ENCODE data around the gene DDO. TPM values are rescaled to one million over a fixed set of nuclear protein-coding genes. Genes with fewer than 3 reads are reported as not detected.
A peak's percentile ranks its signal among the peaks of the same experiment; 100 is the strongest.

The DDO gene
- total RNA-seq, 2 experiments from 2014 or later, result not detected

DNA sequence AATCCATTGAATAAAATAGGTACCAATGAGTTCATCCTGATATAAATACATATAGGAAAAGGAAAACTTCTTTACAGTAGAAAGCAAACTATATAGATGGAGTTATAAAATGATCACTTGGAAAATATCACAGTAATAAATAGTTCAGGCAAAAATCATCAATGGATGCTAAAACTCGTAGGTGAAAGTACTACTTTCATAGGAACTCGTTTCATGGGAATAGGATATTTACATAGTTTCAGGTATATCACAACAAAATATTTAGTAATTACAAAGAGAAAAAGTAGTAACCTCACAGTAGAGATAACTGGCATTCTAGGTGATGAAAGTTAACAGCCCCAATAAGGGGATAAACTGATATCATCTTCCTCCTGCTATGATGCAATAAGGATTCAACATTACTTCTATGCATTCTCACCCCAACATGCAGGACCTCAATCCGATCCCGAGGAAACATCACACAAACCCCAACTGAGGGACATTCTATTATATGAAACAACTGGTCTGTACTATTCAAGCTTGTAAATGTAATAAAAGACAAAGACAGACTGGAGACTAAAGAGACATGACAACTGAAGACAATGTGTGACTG is 13.7 kb downstream of the DDO start:
- Mint-ChIP-seq H3K36me3 (no peaks in the 10 kb centered on the region), H3K4me3 (no peak overlapping the region), H3K27me3 (no peaks in the 10 kb centered on the region), H3K9me3 (no peaks in the 10 kb centered on the region), H3K4me1 (peaks cover 6% of the 10 kb centered on the region), H3K27ac (no peak overlapping the region)
- no peak for DNase-seq

DNA sequence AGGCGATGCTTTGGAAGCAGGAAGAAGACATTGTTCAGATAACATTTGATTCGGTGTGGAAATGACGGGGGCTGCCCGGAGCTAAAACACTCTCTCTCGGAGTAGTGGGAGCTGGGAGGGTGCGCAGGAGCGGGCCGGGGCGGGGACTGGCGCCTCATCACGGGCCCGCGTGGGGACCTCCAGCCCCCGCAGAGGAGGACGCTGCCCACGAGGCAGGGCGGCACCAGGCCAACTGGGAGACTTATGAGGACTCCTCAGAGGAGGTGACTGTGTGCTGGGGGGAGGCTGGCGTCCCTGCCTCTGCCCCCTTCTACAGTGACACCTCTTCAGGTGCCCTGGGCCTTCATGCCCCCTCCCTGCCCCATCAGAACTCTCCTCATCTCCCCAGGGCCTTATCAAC is 15.2 kb downstream of the DDO start:
- Mint-ChIP-seq H3K9me3 (no peaks in the 10 kb centered on the region), H3K36me3 (no peaks in the 10 kb centered on the region), H3K27me3 (no peaks in the 10 kb centered on the region), H3K4me1 (peaks cover 6% of the 10 kb centered on the region), H3K27ac (no peak overlapping the region), H3K4me3 (no peak overlapping the region)
- no peak for DNase-seq

DNA sequence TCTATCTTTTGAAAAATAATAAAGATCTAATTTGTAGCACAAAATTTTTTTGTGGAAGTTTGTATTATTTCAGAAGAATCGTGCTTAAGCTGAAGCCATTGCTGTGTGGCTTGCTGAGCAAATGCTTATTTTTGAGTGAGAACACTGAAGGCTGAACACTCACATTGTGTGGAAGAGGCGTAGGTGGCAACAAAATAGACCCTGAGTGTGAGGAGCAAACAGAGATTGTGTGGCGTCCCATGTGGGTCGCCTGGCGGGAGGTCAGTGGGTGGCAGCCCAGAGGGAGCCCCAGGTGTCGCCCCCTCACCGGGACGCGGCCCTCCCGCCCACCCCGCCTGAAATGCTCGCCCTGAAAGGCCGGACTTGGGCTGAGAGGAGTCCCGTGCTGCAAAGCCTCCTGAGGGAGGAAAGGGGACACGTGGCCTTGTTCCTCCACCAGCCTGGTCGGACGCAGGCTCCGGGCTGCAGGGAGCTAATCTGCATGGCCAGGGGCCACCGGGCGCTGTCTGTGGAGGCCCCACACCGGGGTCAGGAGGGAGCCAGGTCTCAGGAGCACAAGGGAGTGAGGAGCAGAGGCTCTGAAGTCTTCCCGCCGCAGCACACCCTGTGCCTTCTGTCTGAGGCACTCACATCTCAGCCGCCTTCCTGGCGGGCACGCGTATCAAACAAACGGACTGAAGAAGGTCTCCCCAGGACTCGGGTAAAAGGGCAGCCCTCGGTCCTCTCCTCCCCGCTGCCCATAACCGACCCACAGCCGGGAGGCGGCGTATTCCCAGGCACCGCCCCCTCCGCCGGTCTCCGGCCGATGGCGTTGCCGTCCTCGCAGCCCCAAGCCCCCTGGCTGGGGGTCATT is 15.9 kb downstream of the DDO start:
- H3K9me3 Mint-ChIP-seq, result no peaks in the 10 kb centered on the region
- H3K27ac Mint-ChIP-seq, result no peak overlapping the region
- H3K4me3 Mint-ChIP-seq, result no peak overlapping the region
- peaks cover 6% of the 10 kb centered on the region for H3K4me1 Mint-ChIP-seq
- no peaks in the 10 kb centered on the region for H3K36me3 Mint-ChIP-seq
- no peaks in the 10 kb centered on the region for H3K27me3 Mint-ChIP-seq
- no peak for DNase-seq

DNA sequence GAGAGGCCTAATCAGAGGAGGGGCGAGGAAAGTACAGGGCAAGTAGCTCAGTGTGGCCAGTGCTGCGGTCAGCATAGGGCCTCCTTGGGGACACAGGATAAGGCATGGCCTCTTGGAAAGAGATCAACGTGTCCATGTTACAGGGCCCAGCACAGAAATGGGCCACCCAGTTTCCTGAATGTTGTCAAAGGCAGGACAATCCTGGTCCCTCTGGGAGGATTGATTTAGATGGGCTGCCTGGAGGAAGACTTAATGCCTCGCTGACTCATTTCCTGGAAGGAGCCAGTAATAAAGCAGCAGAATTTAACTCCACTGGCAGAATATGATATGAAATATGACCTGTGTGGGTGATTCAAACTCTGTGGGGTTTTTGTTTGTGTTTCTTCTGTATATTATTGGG is 16.6 kb downstream of the DDO start:
- Mint-ChIP-seq H3K4me3 (no peak overlapping the region), H3K27ac (no peak overlapping the region), H3K27me3 (no peaks in the 10 kb centered on the region), H3K4me1 (peaks cover 6% of the 10 kb centered on the region), H3K36me3 (no peaks in the 10 kb centered on the region), H3K9me3 (no peaks in the 10 kb centered on the region)
- no peak for DNase-seq

DNA sequence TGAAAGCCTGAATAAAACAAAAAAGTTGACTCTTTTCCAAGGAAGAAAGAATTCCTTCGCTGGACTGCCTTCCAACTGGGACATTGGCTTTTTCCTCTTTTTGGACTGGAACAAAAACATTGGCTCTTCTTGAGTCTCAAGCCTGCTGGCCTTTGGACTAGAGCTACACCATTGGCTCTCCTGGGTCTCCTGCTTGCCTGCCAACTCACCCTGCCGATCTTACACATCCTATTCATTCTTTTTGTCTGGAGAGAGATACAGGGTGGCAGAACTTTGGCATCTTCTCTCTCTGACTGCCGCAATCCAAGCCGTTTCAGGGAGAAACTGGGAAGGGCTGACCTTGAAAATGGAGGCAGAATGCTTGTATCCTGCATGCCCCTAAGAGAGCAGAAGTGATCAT is 20.2 kb downstream of the DDO start:
- no peak overlapping the region for H3K4me3 Mint-ChIP-seq
- no peak for DNase-seq
- H3K4me1 Mint-ChIP-seq, result peaks cover 10% of the 10 kb centered on the region
- H3K36me3 Mint-ChIP-seq, result no peaks in the 10 kb centered on the region
- H3K9me3 Mint-ChIP-seq, result no peaks in the 10 kb centered on the region
- no peak overlapping the region for H3K27ac Mint-ChIP-seq
- no peaks in the 10 kb centered on the region for H3K27me3 Mint-ChIP-seq

DNA sequence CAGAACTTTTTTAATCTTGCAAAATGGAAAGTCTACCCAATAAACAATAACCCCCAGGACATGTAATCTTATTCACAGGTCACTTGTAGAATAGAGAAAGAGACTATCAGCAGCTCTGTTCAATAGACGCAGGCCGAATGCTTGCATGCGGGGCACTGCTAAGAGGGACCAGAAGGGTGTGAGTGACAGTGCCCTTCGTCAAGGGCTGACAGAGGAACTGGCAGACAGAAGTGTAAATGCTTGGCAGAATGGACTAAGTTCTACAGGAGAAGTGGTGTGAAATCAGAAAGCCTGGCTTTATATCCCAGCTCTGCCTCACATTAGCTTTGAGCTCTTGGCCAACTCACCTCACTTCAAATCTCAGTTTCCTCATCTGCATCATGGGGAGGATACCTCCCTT is 21.0 kb downstream of the DDO start:
- no peak overlapping the region for H3K4me3 Mint-ChIP-seq
- no peaks in the 10 kb centered on the region for H3K9me3 Mint-ChIP-seq
- no peak overlapping the region for H3K27ac Mint-ChIP-seq
- H3K36me3 Mint-ChIP-seq, result no peaks in the 10 kb centered on the region
- no peak for DNase-seq
- peaks cover 18% of the 10 kb centered on the region for H3K4me1 Mint-ChIP-seq
- H3K27me3 Mint-ChIP-seq, result no peaks in the 10 kb centered on the region

DNA sequence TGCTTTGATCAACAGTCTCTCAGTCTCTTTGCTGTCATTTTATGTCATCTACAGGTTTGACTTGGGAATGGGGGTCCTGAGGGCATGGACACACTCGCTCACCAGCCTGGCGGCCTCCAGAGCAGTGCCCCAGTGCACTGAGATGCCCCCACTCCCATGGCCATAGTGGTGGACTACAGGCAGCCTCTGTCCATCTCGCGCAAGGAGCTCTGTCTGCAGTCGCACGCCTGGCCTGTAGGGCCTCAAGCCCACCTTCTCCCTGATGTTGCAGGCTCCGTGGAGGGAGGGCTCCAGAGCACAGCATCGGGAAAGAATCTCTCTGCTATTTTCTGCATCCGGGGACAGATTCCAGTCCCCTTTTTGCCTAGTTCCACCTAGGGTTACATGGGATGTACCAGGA is 22.6 kb downstream of the DDO start:
- Mint-ChIP-seq H3K27ac (no peak overlapping the region), H3K27me3 (no peaks in the 10 kb centered on the region), H3K4me1 (peaks cover 22% of the 10 kb centered on the region), H3K36me3 (no peaks in the 10 kb centered on the region), H3K4me3 (no peak overlapping the region), H3K9me3 (no peaks in the 10 kb centered on the region)
- no peak for DNase-seq

DNA sequence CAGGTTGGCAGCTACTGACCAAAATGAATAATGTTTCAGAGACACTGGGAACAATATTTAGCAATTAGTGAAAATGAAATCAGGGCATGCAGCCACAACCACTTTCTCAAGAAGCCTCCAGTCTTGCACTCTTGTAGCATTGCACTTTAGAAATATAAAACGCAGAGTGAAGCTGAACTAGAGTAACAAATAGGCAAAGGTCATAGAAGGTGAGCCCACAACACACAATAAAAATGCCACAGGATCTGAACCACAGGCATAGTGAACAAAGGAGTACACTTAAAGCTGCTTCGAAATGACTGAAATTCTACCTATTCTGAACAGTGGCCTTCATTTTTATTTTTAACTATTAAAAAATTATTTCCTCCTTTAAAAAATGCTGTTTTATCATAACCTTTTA is 25.0 kb downstream of the DDO start:
- DNase-seq, result no peak
- Mint-ChIP-seq H3K9me3 (no peaks in the 10 kb centered on the region), H3K27me3 (no peaks in the 10 kb centered on the region), H3K36me3 (no peaks in the 10 kb centered on the region), H3K27ac (peak overlapping the region; percentile 50), H3K4me3 (no peak overlapping the region), H3K4me1 (peaks cover 25% of the 10 kb centered on the region)

DNA sequence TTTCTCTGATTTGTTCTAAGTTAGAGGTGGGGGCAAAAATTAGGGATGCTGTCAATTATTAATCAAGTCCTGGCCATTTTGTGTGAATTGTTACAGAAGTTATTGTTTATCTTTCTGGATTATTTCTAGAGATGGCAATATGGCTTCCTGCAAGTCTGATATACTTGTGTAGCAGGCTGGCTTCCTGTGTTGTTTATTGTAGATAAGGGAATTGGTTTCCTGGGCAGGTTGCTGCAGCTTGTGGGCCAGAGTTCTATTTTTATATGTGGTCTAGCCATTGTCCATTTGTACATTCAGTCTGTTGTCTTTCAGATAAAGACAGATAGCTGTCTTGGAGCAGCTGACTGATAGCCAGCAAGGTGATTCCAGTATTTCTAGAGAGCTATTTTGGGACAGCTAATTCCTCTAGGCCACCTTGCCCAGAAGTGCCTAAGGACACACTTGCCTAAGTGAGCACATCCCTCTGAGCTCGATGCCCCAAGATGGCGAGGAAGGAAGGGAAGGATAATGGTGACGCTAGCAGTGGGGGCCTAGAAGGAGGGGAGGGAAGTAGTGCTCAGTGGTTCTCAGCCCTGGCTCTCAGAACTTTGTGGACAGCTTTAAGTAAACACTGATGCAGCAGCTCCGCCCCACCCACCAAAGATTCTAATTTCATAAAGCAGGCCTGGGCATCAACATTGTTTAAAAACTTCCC is 25.5 kb downstream of the DDO start:
- no peaks in the 10 kb centered on the region for H3K9me3 Mint-ChIP-seq
- H3K27me3 Mint-ChIP-seq, result no peaks in the 10 kb centered on the region
- no peak overlapping the region for H3K4me3 Mint-ChIP-seq
- peak overlapping the region; percentile 50 for H3K27ac Mint-ChIP-seq
- H3K4me1 Mint-ChIP-seq, result peaks cover 25% of the 10 kb centered on the region
- no peaks in the 10 kb centered on the region for H3K36me3 Mint-ChIP-seq
- no peak for DNase-seq

DNA sequence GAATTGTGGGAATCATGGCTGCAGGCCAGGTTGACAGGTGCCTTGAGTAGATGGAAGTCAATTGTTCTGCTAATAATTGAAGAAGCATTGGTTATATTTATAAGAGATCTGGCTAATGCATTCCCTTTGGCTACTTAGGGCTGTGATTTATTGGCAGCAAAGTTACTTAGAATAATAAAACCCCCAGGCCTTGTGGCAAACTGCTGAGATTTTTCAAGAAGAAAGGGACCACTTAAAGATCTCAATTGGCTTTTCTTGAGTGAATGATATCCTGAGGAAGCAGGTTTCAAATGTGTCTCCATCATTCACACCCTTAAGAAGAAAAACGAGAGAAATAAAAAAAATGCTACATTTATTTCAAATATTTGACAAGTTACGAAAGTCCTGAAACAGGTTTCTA is 27.4 kb downstream of the DDO start:
- no peak for DNase-seq
- no peaks in the 10 kb centered on the region for H3K36me3 Mint-ChIP-seq
- H3K27me3 Mint-ChIP-seq, result no peaks in the 10 kb centered on the region
- no peaks in the 10 kb centered on the region for H3K9me3 Mint-ChIP-seq
- no peak overlapping the region for H3K4me3 Mint-ChIP-seq
- no peak overlapping the region for H3K27ac Mint-ChIP-seq
- H3K4me1 Mint-ChIP-seq, result peaks cover 25% of the 10 kb centered on the region

DNA sequence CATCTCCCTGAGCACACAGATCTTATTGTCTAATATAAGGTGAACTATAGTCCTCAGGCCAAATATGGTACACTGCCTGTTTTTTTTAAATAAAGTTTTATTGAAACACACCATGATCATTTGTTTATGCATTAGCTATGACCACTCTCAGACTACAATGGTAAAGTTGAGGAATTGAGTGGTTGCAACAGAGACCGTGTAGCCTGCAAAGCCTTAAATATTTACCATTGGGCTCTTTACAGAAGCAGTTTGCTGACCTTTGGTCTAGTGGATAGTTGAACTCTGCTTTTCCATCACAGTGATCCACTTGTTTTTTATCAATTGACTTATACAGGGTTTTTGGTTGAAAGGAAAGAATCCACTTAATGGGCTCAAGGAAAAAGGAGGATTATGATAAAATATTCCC is 29.9 kb downstream of the DDO start:
- no peak for DNase-seq
- Mint-ChIP-seq H3K4me3 (no peak overlapping the region), H3K9me3 (peaks cover 2% of the 10 kb centered on the region), H3K27ac (no peak overlapping the region), H3K27me3 (no peaks in the 10 kb centered on the region), H3K4me1 (peaks cover 23% of the 10 kb centered on the region), H3K36me3 (no peaks in the 10 kb centered on the region)

DNA sequence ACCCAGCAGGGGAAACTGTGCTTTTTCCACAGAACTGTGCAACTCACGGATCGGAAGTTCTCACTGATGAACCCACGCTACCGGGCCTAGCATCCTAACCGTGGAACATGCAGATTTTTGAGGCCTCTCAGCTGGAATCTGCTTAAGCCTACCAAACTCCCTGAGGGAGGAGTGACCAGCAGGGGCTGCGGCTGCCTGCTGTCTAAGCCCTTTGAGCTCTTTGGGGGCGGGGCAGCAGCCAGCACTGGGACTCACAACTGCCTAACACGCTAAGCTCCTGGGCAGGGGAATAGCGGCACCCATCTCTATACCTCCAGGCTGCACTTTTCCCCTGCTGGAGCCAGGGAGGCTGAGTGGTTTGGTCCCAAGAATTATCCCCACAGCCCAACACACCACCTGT is 36.8 kb downstream of the DDO start:
- Mint-ChIP-seq H3K36me3 (no peaks in the 10 kb centered on the region), H3K9me3 (peaks cover 2% of the 10 kb centered on the region)
- DNase-seq, result no peak

DNA sequence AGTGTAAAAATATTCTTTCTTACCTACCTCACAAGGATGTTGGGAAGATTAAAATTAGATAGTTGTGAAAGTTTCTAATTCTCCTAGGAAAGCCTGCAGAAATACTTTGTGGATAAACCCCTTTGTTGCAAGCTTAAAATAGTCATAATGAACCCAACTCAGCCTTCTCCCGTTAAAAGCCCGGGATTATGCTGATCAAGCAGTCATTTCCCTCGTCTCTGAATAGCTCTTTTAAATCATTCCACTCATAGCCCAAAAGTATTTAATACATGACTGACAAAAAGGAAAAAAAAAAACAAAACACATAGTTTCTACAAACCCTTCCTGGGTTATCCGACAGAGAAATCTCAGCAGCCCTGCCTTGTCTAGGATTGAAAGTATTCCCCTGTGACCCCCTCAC is 46.3 kb downstream of the DDO start:
- Mint-ChIP-seq H3K9me3 (no peaks in the 10 kb centered on the region), H3K4me3 (no peak overlapping the region), H3K36me3 (no peaks in the 10 kb centered on the region), H3K27me3 (no peaks in the 10 kb centered on the region), H3K27ac (no peak overlapping the region), H3K4me1 (peaks cover 39% of the 10 kb centered on the region)
- no peak for DNase-seq

More for the DNA sequence above, 36.8 kb downstream of the DDO start:
- Mint-ChIP-seq H3K27me3 (no peaks in the 10 kb centered on the region), H3K27ac (no peak overlapping the region), H3K4me3 (no peak overlapping the region), H3K4me1 (no peaks in the 10 kb centered on the region)

DNA sequence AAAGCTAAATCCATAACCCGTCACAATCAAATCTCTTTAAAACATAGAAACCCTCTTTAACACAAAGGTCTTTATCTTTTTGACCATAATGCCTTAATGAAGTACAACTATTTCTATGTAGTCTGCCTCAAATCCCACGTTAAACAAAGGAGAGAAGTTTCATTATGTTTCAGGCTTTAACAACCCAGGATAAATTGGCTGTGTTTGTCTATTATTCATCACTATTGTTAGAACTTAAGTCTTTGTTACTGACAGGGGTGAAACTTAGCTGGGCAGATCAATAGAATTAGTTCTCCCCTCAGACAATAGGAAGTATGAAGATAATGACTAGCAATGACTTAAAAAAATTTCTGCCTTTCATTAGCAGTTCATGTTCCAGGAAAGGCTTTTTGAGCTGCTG is 47.1 kb downstream of the DDO start:
- no peaks in the 10 kb centered on the region for H3K36me3 Mint-ChIP-seq
- DNase-seq, result no peak
- H3K27me3 Mint-ChIP-seq, result no peaks in the 10 kb centered on the region
- no peak overlapping the region for H3K27ac Mint-ChIP-seq
- no peak overlapping the region for H3K4me3 Mint-ChIP-seq
- peaks cover 39% of the 10 kb centered on the region for H3K4me1 Mint-ChIP-seq
- H3K9me3 Mint-ChIP-seq, result no peaks in the 10 kb centered on the region

DNA sequence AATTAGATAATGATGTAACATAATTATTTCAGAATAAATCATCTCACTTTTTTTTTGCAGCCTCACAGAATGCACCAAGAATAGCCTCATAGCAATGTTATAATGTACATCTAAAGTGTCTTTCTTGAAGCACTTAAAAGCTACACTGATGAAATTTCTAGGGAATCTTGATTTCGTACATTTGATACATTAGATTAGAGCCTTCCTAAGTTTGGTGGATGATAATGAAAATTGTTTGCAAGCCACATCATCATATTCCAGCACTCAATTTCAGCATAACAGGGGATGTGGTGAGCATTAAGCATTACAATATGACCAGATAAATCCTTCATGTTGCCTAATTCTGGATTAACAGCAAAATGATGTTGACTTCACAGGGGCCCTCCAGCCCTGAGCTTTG is 47.5 kb downstream of the DDO start:
- H3K36me3 Mint-ChIP-seq, result no peaks in the 10 kb centered on the region
- H3K27ac Mint-ChIP-seq, result no peak overlapping the region
- no peak overlapping the region for H3K4me3 Mint-ChIP-seq
- DNase-seq, result no peak
- peaks cover 39% of the 10 kb centered on the region for H3K4me1 Mint-ChIP-seq
- H3K9me3 Mint-ChIP-seq, result no peaks in the 10 kb centered on the region
- H3K27me3 Mint-ChIP-seq, result no peaks in the 10 kb centered on the region

All from activated naive CD8-positive, alpha-beta T cell treated with anti-CD3 and anti-CD28 coated beads for 36 hours (primary cell).